PFSK-1 (cell line): ENCODE results near the gene RNF5.

Experiments
- FOXP2 ChIP-seq: optimal IDR thresholded peaks from 2 replicates; pipeline ENCODE3; 2011; ENCODE audit warnings: borderline replicate concordance, control low read depth, inconsistent platforms; ENCODE audit not compliant: insufficient read depth; ENCODE audit errors: extremely low read length, extremely low read depth
- POLR2AphosphoS5 ChIP-seq: IDR thresholded peaks from 2 replicates; pipeline ENCODE4 v1.6.1; 2012; ENCODE audit warnings: low read depth, mild to moderate bottlenecking, control low read depth, low read length, moderate library complexity
- REST ChIP-seq, 2 experiments: IDR thresholded peaks; 2 replicates each; pipeline versions ENCODE4 v1.6.1 to v1.8.0; 2011 to 2012; ENCODE audit warnings: low read depth in 2 of 2, low read length in 2 of 2, control low read depth in 1 of 2, inconsistent platforms in 1 of 2, mild to moderate bottlenecking in 1 of 2, moderate library complexity in 1 of 2; ENCODE audit not compliant: insufficient read depth in 1 of 2
- SIN3A ChIP-seq: IDR thresholded peaks from 2 replicates; pipeline ENCODE4 v1.6.1; 2012; ENCODE audit warnings: mild to moderate bottlenecking, low read length, moderate library complexity, borderline replicate concordance; ENCODE audit not compliant: insufficient read depth
- TAF1 ChIP-seq: IDR thresholded peaks from 2 replicates; pipeline ENCODE4 v1.6.1; 2012; ENCODE audit warnings: low read length, control low read depth, borderline replicate concordance; ENCODE audit not compliant: insufficient read depth

Gene RNF5

GRCh38 chr6:32191696-32192607 is 13.7 kb downstream of the RNF5 start:
- TF ChIP-seq FOXP2 = no peak
- TF ChIP-seq POLR2AphosphoS5 = no peak
- TF ChIP-seq REST (IDR thresholded peaks at IDR 0.05; ENCODE audit: insufficient read depth in 1 of 2, low read depth in 2 of 2, low read length in 2 of 2) = no peak
- TF ChIP-seq TAF1 = no peak
- TF ChIP-seq SIN3A = no peak

- TF ChIP-seq REST (IDR thresholded peaks at IDR 0.05; ENCODE audit: insufficient read depth in 1 of 2, low read depth in 2 of 2, low read length in 2 of 2) (peak in 1 of 2 experiments; percentile 32; a peak in 1 of 4 replicates), TAF1 (no peak), POLR2AphosphoS5 (no peak; the same call in 1 of the 2 replicates), SIN3A (no peak), FOXP2 (no peak)
These were observed 14.4 kb downstream of the RNF5 start, which contains the start of gene GPSM3 for GRCh38 chr6:32192608-32193039. GPSM3 (minus strand) TSS chr6:32192643; CDS start chr6:32192513, 130 bp downstream.

- TF ChIP-seq REST (IDR thresholded peaks at IDR 0.05; ENCODE audit: insufficient read depth in 1 of 2, low read depth in 2 of 2, low read length in 2 of 2) (no peak), FOXP2 (no peak), SIN3A (no peak), POLR2AphosphoS5 (no peak), TAF1 (no peak)
These were observed 16.2 kb downstream of the RNF5 start for GRCh38 chr6:32194388-32194787.

- TF ChIP-seq POLR2AphosphoS5 (peak; percentile 40), SIN3A (no peak)
These were observed 16.8 kb downstream of the RNF5 start for GRCh38 chr6:32194825-32195651.

GRCh38 chr6:32195652-32195901 is 17.4 kb downstream of the RNF5 start:
- TF ChIP-seq TAF1 (no peak), FOXP2 (no peak), REST (IDR thresholded peaks at IDR 0.05; ENCODE audit: insufficient read depth in 1 of 2, low read depth in 2 of 2, low read length in 2 of 2) (no peak), POLR2AphosphoS5 (no peak), SIN3A (no peak)
